HepG2 (cell line): ENCODE measurements around the gene TMEM63B. TPM values are rescaled to one million over a fixed set of nuclear protein-coding genes. Genes with fewer than 3 reads are reported as not detected.

Experiments
- ATAC-seq: fragments of 200-7000 bp; cut with Tn5 transposase; 3 replicates; pipeline ENCODE4 v1.9.1; 2020; ENCODE audit warnings: mild to moderate bottlenecking, moderate library complexity
- BruUV-seq: library from RNA; stranded (reverse); fragments of 400-500 nt; replicated peaks from 2 replicates; lab custom pipeline; 2021; lab: Mats Ljungman, UMichigan
- CTCF ChIA-PET: fragments of 300-600 bp; formaldehyde crosslinking; extraction: SDS; loops from one replicate; lab custom pipeline; 2021; ENCODE audit warnings: low total read pairs, inconsistent platforms, low intra/inter-chr PET ratio; lab: Yijun Ruan, JAX
- POLR2A ChIA-PET: fragments of 350-600 bp; sonication (Branson Sonifier 250); formaldehyde crosslinking; loops from one replicate; lab custom pipeline; 2020; ENCODE audit warnings: antibody characterized with exemption, inconsistent platforms; lab: Yijun Ruan, JAX
- DNase-seq: peaks from one replicate; pipeline ENCODE4 v3.0.0-alpha.2; 2015; ENCODE audit warnings: low spot score
- FAIRE-seq: peaks from 3 replicates; lab custom pipeline; 2011; peaks lifted over from hg19 to GRCh38; lab: Jason Lieb, UNC
- H2AFZ ChIP-seq: one replicate; pipeline ENCODE4 v1.6.1; 2011; ENCODE audit warnings: low read length, inconsistent platforms
- H3K27ac ChIP-seq: fragments of 300-600 bp; 3 replicates; pipeline ENCODE4 v1.8.0; 2011; ENCODE audit warnings: mixed run types, mild to moderate bottlenecking, mixed read lengths, low read length, inconsistent platforms; ENCODE audit not compliant: insufficient read depth; ENCODE audit errors: extremely low read length
- H3K27me3 ChIP-seq, 2 experiments: fragments of 200-600 bp in 1 of 2; 2 replicates in 1 of 2; 3 replicates in 1 of 2; pipeline versions ENCODE4 v1.6.0 to v1.8.0; 2011; ENCODE audit warnings: low read length in 2 of 2, mild to moderate bottlenecking in 2 of 2, moderate library complexity in 2 of 2, inconsistent platforms in 1 of 2; ENCODE audit not compliant: insufficient read depth in 2 of 2, control insufficient read depth in 1 of 2
- H3K36me3 ChIP-seq, 2 experiments: fragments of 200-600 bp in 1 of 2; replicated peaks in 1 of 2; 2 replicates in 1 of 2; 3 replicates in 1 of 2; pipeline versions ENCODE4 v1.5.1 to v1.8.0; 2011; ENCODE audit warnings: low read length in 2 of 2, inconsistent platforms in 1 of 2; ENCODE audit not compliant: insufficient read depth in 2 of 2, control insufficient read depth in 1 of 2
- H3K4me1 ChIP-seq: 2 replicates; pipeline ENCODE4 v1.5.1; 2012; ENCODE audit warnings: low read length, inconsistent platforms; ENCODE audit not compliant: insufficient read depth
- H3K4me2 ChIP-seq: 2 replicates; pipeline ENCODE4 v1.6.0; 2011; ENCODE audit warnings: low read depth, low read length, inconsistent platforms
- H3K4me3 ChIP-seq, 3 experiments: fragments of 200-600 bp in 1 of 3; sonication (generic), shearing (Covaris generic) in 1 of 3; replicated peaks in 1 of 3; 2 replicates each; pipeline ENCODE4 v1.5.1; 2011 to 2016; ENCODE audit warnings: low read length in 3 of 3, inconsistent platforms in 2 of 3, low read depth in 2 of 3, mild to moderate bottlenecking in 2 of 3, control low read depth in 1 of 3, mixed read lengths in 1 of 3; ENCODE audit not compliant: insufficient read depth in 1 of 3
- H3K79me2 ChIP-seq: one replicate; pipeline ENCODE4 v1.6.1; 2011; ENCODE audit warnings: low read length, inconsistent platforms; ENCODE audit not compliant: insufficient read depth
- H3K9ac ChIP-seq: 2 replicates; pipeline ENCODE4 v1.6.0; 2011; ENCODE audit warnings: mild to moderate bottlenecking, low read depth, low read length, inconsistent platforms; ENCODE audit not compliant: insufficient read depth
- H3K9me3 ChIP-seq: 2 replicates; pipeline ENCODE4 v1.5.1; 2012; ENCODE audit warnings: mild to moderate bottlenecking, low read length
- H4K20me1 ChIP-seq: 2 replicates; pipeline ENCODE4 v1.6.0; 2011; ENCODE audit warnings: inconsistent platforms, mild to moderate bottlenecking, low read length, moderate library complexity; ENCODE audit not compliant: insufficient read depth
- ARID5B ChIP-seq: IDR thresholded peaks from 2 replicates; pipeline ENCODE4 v1.4.0; 2020; ENCODE audit warnings: mild to moderate bottlenecking, missing genetic modification reagents
- NFE2L2 ChIP-seq: fragments of 150-350 bp; IDR thresholded peaks from 2 replicates; pipeline ENCODE4 v1.6.1; 2014; ENCODE audit warnings: low read length
- WGBS: methylation state at CpG from one replicate; pipeline ENCODE4 v1.1.6; 2017; ENCODE audit warnings: low lambda C conversion rate; 5-methylcytosine and 5-hydroxymethylcytosine counted together
- in situ Hi-C: cut with HindIII; loops from 2 replicates; pipeline ENCODE4 v1.10.0; 2017; ENCODE audit warnings: low pct_unique_long_range_greater_than_20kb; ENCODE audit not compliant: extremely low pct_ligation_motif_present
- intact Hi-C: fragments of 100-400 bp; cut with micrococcal nuclease; formaldehyde crosslinking; loops from one replicate; pipeline ENCODE4 v1.10.0; 2022; ENCODE audit not compliant: unreplicated experiment
- polyA plus RNA-seq, 8 experiments: library from polyadenylated mRNA; depleted of rRNA in 3 of 8; stranded (reverse) in 7 of 8; unstranded in 1 of 8; fragments of >200 nt; fragmentation: Illumina TruSeq in 4 of 8; extraction: Trizol in 4 of 8; gene quantifications; 2 replicates each; pipeline versions ENCODE4 v1.2.1 to v1.2.3, GENCODE V29; 2011 to 2016; ENCODE audit warnings: low read depth in 4 of 8, missing spikeins in 1 of 8, mixed read lengths in 1 of 8; ENCODE audit not compliant: insufficient read depth in 1 of 8
- total RNA-seq, 5 experiments: library from RNA; depleted of rRNA; stranded (reverse); fragments of >200 nt; fragmentation: Illumina TruSeq; extraction: Trizol; gene quantifications; 2 replicates each; pipeline ENCODE4 v1.2.3, GENCODE V29; 2016; ENCODE audit warnings: low read depth in 1 of 5

TMEM63B gene
- total and polyA plus RNA-seq, 2 of the 13 experiments (the other 11 are each of a cell fraction or from before 2014, with no cell fraction given): 27.4 to 75.8 TPM

GRCh38 chr6:44201638-44202303, 74.4 kb downstream of the TMEM63B start:
- intact Hi-C loops: no loop called here
- Histone ChIP-seq H3K4me1 (peaks cover 63% of the 10 kb centered on the region), H3K9ac (no peak overlapping the region), H3K27me3 (no peaks in the 10 kb centered on the region; a peak in 2 of 5 replicates), H3K4me3 (no peak overlapping the region), H3K27ac (no peak overlapping the region), H4K20me1 (no peaks in the 10 kb centered on the region), H2AFZ (no peak overlapping the region), H3K36me3 (no peaks in the 10 kb centered on the region), H3K9me3 (no peaks in the 10 kb centered on the region), H3K79me2 (no peaks in the 10 kb centered on the region), H3K4me2 (no peak overlapping the region)
- 64% methylated on average over 11 of the region's 11 CpGs for WGBS
- ChIA-PET POLR2A (interaction anchor here (1.5 to 2.3 kb wide), 4 partner anchors 7 to 22 kb away, joined by 3 to 15 read pairs (median 6); partner anchors contain the start of gene SLC29A1), CTCF (no interaction called here)
- in situ Hi-C loops: no loop called here
- BruUV-seq: no TSS peak
- DNase-seq: no peak
- no peak for FAIRE-seq
- ATAC-seq: peak; percentile 11
- TF ChIP-seq NFE2L2 (peak; percentile 52; the same call in 1 of the 2 replicates), ARID5B (CRISPR knock-in tag) (no peak)
